Thoracic aorta (tissue), 2 donors: ENCODE data around the gene HS6ST3. TPM values are rescaled to one million over a fixed set of nuclear protein-coding genes. Genes with fewer than 3 reads are reported as not detected.

Source experiments
- ATAC-seq: fragments of 150-250 bp; one replicate; pipeline ENCODE4 v1.8.0; 2017; ENCODE audit warnings: low read depth; ENCODE audit not compliant: insufficient number of reproducible peaks, low FRiP score
- DNase-seq: peaks from one replicate; pipeline ENCODE4 v3.0.0-alpha.2; 2020; ENCODE audit warnings: low spot score
- H3K27ac ChIP-seq, 2 donors: fragments of 200-600 bp; sonication (generic); 1 replicate in 1 of 2; 2 replicates in 1 of 2; pipeline ENCODE4 v1.5.1; 2016; ENCODE audit warnings: mild to moderate bottlenecking in 2 of 2, moderate library complexity in 2 of 2
- H3K27me3 ChIP-seq: fragments of 200-600 bp; sonication (generic); replicated peaks from 2 replicates; pipeline ENCODE4 v1.6.0; 2016; ENCODE audit warnings: mild to moderate bottlenecking; ENCODE audit not compliant: insufficient read depth
- H3K36me3 ChIP-seq: fragments of 200-600 bp; sonication (generic); one replicate; pipeline ENCODE4 v1.5.1; 2016
- H3K4me1 ChIP-seq, 2 donors: fragments of 200-600 bp; sonication (generic); 1 replicate in 1 of 2; 2 replicates in 1 of 2; pipeline versions ENCODE4 v1.5.1 to v1.6.0; 2016; ENCODE audit warnings: low read depth in 2 of 2, mild to moderate bottlenecking in 1 of 2; ENCODE audit not compliant: control insufficient read depth in 1 of 2
- H3K4me3 ChIP-seq: fragments of 200-600 bp; sonication (generic); 2 replicates; pipeline ENCODE4 v1.5.1; 2016; ENCODE audit warnings: mild to moderate bottlenecking
- H3K9me3 ChIP-seq: fragments of 200-600 bp; sonication (generic); 2 replicates; pipeline ENCODE4 v1.5.1; 2016
- CTCF ChIP-seq: fragments of 200-600 bp; sonication (generic); IDR thresholded peaks from one replicate; pipeline ENCODE4 v1.5.1; 2019; ENCODE audit warnings: antibody characterized with exemption
- total RNA-seq, 2 donors: library from RNA; depleted of rRNA; stranded (reverse); fragments of >200 nt; gene quantifications; one replicate each; pipeline versions ENCODE4 v1.1.0 to v1.2.3, GENCODE V29; 2016

HS6ST3 gene
- total RNA-seq, 2 donors from 2014 or later, result 1.1 to 1.8 TPM

- TF ChIP-seq CTCF, result no peak
- no peaks in the 10 kb centered on the region for H3K27me3 ChIP-seq
- H3K4me3 ChIP-seq, result no peak overlapping the region
- no peak overlapping the region for H3K27ac ChIP-seq
- H3K9me3 ChIP-seq, result no peaks in the 10 kb centered on the region
- ATAC-seq (no peak), DNase-seq (no peak)
- peaks cover 0 to 3% of the 10 kb centered on the region in 2 donors for H3K4me1 ChIP-seq
- H3K36me3 ChIP-seq, result no peaks in the 10 kb centered on the region
Measured at GRCh38 chr13:96849091-96849490, 759.2 kb downstream of the HS6ST3 start.

- Histone ChIP-seq H3K4me3 (no peak overlapping the region), H3K27ac (no peak overlapping the region), H3K36me3 (no peaks in the 10 kb centered on the region), H3K9me3 (no peaks in the 10 kb centered on the region), H3K4me1 (no peaks in the 10 kb centered on the region), H3K27me3 (no peaks in the 10 kb centered on the region)
- DNase-seq (no peak), ATAC-seq (no peak)
- TF ChIP-seq CTCF, result no peak
Measured at GRCh38 chr13:96850538-96851145, 760.7 kb downstream of the HS6ST3 start.

GRCh38 chr13:96851856-96852445, 762.0 kb downstream of the HS6ST3 start:
- Histone ChIP-seq H3K9me3 (no peaks in the 10 kb centered on the region), H3K36me3 (no peaks in the 10 kb centered on the region), H3K4me1 (no peaks in the 10 kb centered on the region), H3K27ac (no peak overlapping the region), H3K27me3 (no peaks in the 10 kb centered on the region), H3K4me3 (no peak overlapping the region)
- no peak for ATAC-seq
- no peak for DNase-seq
- no peak for TF ChIP-seq CTCF

- DNase-seq (no peak), ATAC-seq (no peak)
- Histone ChIP-seq H3K36me3 (no peaks in the 10 kb centered on the region), H3K9me3 (no peaks in the 10 kb centered on the region), H3K4me1 (no peaks in the 10 kb centered on the region), H3K4me3 (no peak overlapping the region), H3K27ac (no peak overlapping the region), H3K27me3 (no peaks in the 10 kb centered on the region)
- TF ChIP-seq CTCF, result no peak
Measured at GRCh38 chr13:96858133-96858826, 768.4 kb downstream of the HS6ST3 start.

- H3K27ac ChIP-seq, result no peak overlapping the region
- no peak for DNase-seq
- TF ChIP-seq CTCF, result no peak
- no peaks in the 10 kb centered on the region for H3K9me3 ChIP-seq
- H3K27me3 ChIP-seq, result no peaks in the 10 kb centered on the region
- H3K36me3 ChIP-seq, result no peaks in the 10 kb centered on the region
- no peak for ATAC-seq
- H3K4me1 ChIP-seq, result no peaks in the 10 kb centered on the region
- H3K4me3 ChIP-seq, result no peak overlapping the region
Measured at GRCh38 chr13:96860882-96861281, 771.0 kb downstream of the HS6ST3 start.
